SH-SY5Y (cell line): ENCODE measurements around the gene FGGY.

ENCODE experiments used
- GATA2 ChIP-seq: IDR thresholded peaks from 2 replicates; pipeline ENCODE4 v1.6.1; 2011; ENCODE audit warnings: mild to moderate bottlenecking, low read depth, low read length
- GATA3 ChIP-seq: IDR thresholded peaks from 2 replicates; pipeline ENCODE4 v1.6.1; 2011; ENCODE audit warnings: low read depth, mild to moderate bottlenecking, low read length, moderate library complexity

GRCh38 chr1:59675936-59676335, 379.0 kb downstream of the FGGY start:
- no peak for TF ChIP-seq GATA2
- TF ChIP-seq GATA3, result no peak
